WTC11 (cell line): Measurements from ENCODE around the gene CDH22. TPM values are rescaled to one million over a fixed set of nuclear protein-coding genes. Genes with fewer than 3 reads are reported as not detected.
A peak's percentile ranks its signal among the peaks of the same experiment; 100 is the strongest.

Source experiments
- ATAC-seq: fragments of 200-7000 bp; cut with Tn5 transposase; 2 replicates; pipeline ENCODE4 v1.10.0; 2021; ENCODE audit warnings: mild to moderate bottlenecking, moderate library complexity
- CTCF ChIA-PET: fragments of 300-600 bp; sonication (Branson Sonifier 250); formaldehyde crosslinking; loops from one replicate; lab custom pipeline; 2021; ENCODE audit warnings: antibody characterized with exemption; lab: Charles Lee
- POLR2A ChIA-PET: fragments of 350-600 bp; sonication (Branson Sonifier 250); formaldehyde crosslinking; loops from one replicate; lab custom pipeline; 2021; ENCODE audit warnings: antibody characterized with exemption; lab: Charles Lee
- DNase-seq: peaks from one replicate; pipeline ENCODE4 v3.0.0; 2021; ENCODE audit warnings: low spot score
- H3K27ac Mint-ChIP-seq: 2 replicates; pipeline ENCODE4 v1.8.0; 2021; ENCODE audit warnings: mixed read lengths
- H3K27me3 Mint-ChIP-seq: 2 replicates; pipeline ENCODE4 v1.8.0; 2021; ENCODE audit warnings: low read depth, mild to moderate bottlenecking, moderate library complexity, mixed read lengths
- H3K36me3 Mint-ChIP-seq: 2 replicates; pipeline ENCODE4 v1.8.0; 2021; ENCODE audit warnings: mixed read lengths
- H3K4me1 Mint-ChIP-seq: 2 replicates; pipeline ENCODE4 v1.8.0; 2022; ENCODE audit warnings: mixed read lengths
- H3K4me3 Mint-ChIP-seq: 2 replicates; pipeline ENCODE4 v1.8.0; 2021; ENCODE audit warnings: mild to moderate bottlenecking, moderate library complexity, mixed read lengths
- H3K9me3 Mint-ChIP-seq: 2 replicates; pipeline ENCODE4 v1.8.0; 2021; ENCODE audit warnings: mixed read lengths
- ARID4B ChIP-seq: sonication (generic); formaldehyde crosslinking; IDR thresholded peaks from 2 replicates; pipeline ENCODE4 v1.8.0; 2023; ENCODE audit warnings: missing genetic modification reagents, mild to moderate bottlenecking, borderline replicate concordance
- CBFB ChIP-seq: sonication (generic); formaldehyde crosslinking; IDR thresholded peaks from 2 replicates; pipeline ENCODE4 v1.8.1; 2022; ENCODE audit warnings: mild to moderate bottlenecking, low read depth, missing genetic modification reagents
- CDX4 ChIP-seq: fragments of 250-450 bp; sonication (Bioruptor Pico); IDR thresholded peaks from 2 replicates; pipeline ENCODE4 v1.9.0; 2021; ENCODE audit warnings: moderate library complexity, mild to moderate bottlenecking, inconsistent platforms, borderline replicate concordance
- CTCF ChIP-seq: fragments of 200-600 bp; IDR thresholded peaks from 2 replicates; pipeline ENCODE4 v1.8.0; 2022; ENCODE audit warnings: antibody characterized with exemption
- HMGA2 ChIP-seq: fragments of 250-450 bp; sonication (Bioruptor Pico); IDR thresholded peaks from 2 replicates; pipeline ENCODE4 v1.4.0; 2021; ENCODE audit warnings: mild to moderate bottlenecking, moderate library complexity
- HMGXB4 ChIP-seq: sonication (generic); formaldehyde crosslinking; IDR thresholded peaks from 2 replicates; pipeline ENCODE4 v1.8.1; 2023; ENCODE audit warnings: mild to moderate bottlenecking, moderate library complexity, missing genetic modification reagents
- MLX ChIP-seq: sonication (generic); formaldehyde crosslinking; IDR thresholded peaks from 2 replicates; pipeline ENCODE4 v1.8.1; 2023; ENCODE audit warnings: mild to moderate bottlenecking, missing genetic modification reagents, moderate library complexity
- NFATC4 ChIP-seq: fragments of 250-450 bp; sonication (Bioruptor Pico); IDR thresholded peaks from 2 replicates; pipeline ENCODE4 v1.9.0; 2021; ENCODE audit warnings: mild to moderate bottlenecking
- NFE2L1 ChIP-seq: sonication (generic); formaldehyde crosslinking; IDR thresholded peaks from 2 replicates; pipeline ENCODE4 v1.8.1; 2023; ENCODE audit warnings: missing genetic modification reagents
- TCF7 ChIP-seq: sonication (generic); formaldehyde crosslinking; IDR thresholded peaks from 2 replicates; pipeline ENCODE4 v1.8.0; 2022; ENCODE audit warnings: mild to moderate bottlenecking, low read depth, missing genetic modification reagents, moderate library complexity
- ZNF121 ChIP-seq: sonication (generic); formaldehyde crosslinking; IDR thresholded peaks from 2 replicates; pipeline ENCODE4 v1.8.0; 2023; ENCODE audit warnings: missing genetic modification reagents
- ZNF263 ChIP-seq: sonication (generic); formaldehyde crosslinking; IDR thresholded peaks from 2 replicates; pipeline ENCODE4 v1.8.1; 2022; ENCODE audit warnings: low read depth, mild to moderate bottlenecking, moderate library complexity, missing genetic modification reagents
- ZNF512 ChIP-seq: sonication (generic); formaldehyde crosslinking; IDR thresholded peaks from 2 replicates; pipeline ENCODE4 v1.8.1; 2022; ENCODE audit warnings: missing genetic modification reagents, borderline replicate concordance
- total RNA-seq: library from RNA; stranded (reverse); gene quantifications from 3 replicates; pipeline ENCODE4 v1.2.3, GENCODE V29; 2021

The CDH22 gene
- total RNA-seq, 1 experiment from 2014 or later = 0.13 TPM

GRCh38 chr20:46243707-46244628 lies 64.3 kb downstream of the CDH22 start:
- TF ChIP-seq ZNF121 (peak; percentile 58; the same call in 1 of the 2 replicates), ARID4B (CRISPR knock-in tag) (no peak), HMGA2 (CRISPR knock-in tag) (no peak), MLX (CRISPR knock-in tag) (no peak)
- DNase-seq (no peak), ATAC-seq (no peak)
- Mint-ChIP-seq H3K27me3 (peaks cover 6% of the 10 kb centered on the region), H3K27ac (no peak overlapping the region), H3K9me3 (no peaks in the 10 kb centered on the region), H3K36me3 (no peaks in the 10 kb centered on the region), H3K4me1 (peaks cover 13% of the 10 kb centered on the region), H3K4me3 (no peak overlapping the region)
- ChIA-PET CTCF (no interaction called here), POLR2A (no interaction called here)

GRCh38 chr20:46242390-46242789 lies 65.9 kb downstream of the CDH22 start:
- Mint-ChIP-seq H3K27me3 (no peaks in the 10 kb centered on the region), H3K9me3 (no peaks in the 10 kb centered on the region), H3K4me3 (no peak overlapping the region), H3K27ac (no peak overlapping the region), H3K36me3 (no peaks in the 10 kb centered on the region), H3K4me1 (peaks cover 15% of the 10 kb centered on the region)
- CTCF ChIA-PET = interaction anchor here (1.0 kb wide), 1 partner anchor 229 kb away, joined by 3 read pairs; no protein-coding TSS in a partner anchor
- POLR2A ChIA-PET = no interaction called here
- ATAC-seq = no peak
- no peak for DNase-seq
- TF ChIP-seq CTCF = no peak
- TF ChIP-seq CBFB (CRISPR knock-in tag) = no peak
- no peak for TF ChIP-seq CDX4 (CRISPR knock-in tag)
- no peak for TF ChIP-seq HMGXB4 (CRISPR knock-in tag)
- no peak for TF ChIP-seq ZNF263 (CRISPR knock-in tag)
- no peak for TF ChIP-seq ARID4B (CRISPR knock-in tag)
- TF ChIP-seq ZNF512 (CRISPR knock-in tag) = no peak
- no peak for TF ChIP-seq ZNF121
- no peak for TF ChIP-seq NFE2L1 (CRISPR knock-in tag)
- no peak for TF ChIP-seq NFATC4 (CRISPR knock-in tag)
- TF ChIP-seq TCF7 (CRISPR knock-in tag) = no peak
- TF ChIP-seq MLX (CRISPR knock-in tag) = no peak
